Dermis blood vessel endothelial cell (primary cell): ENCODE results near the gene ZNF681. TPM values are rescaled to one million over a fixed set of nuclear protein-coding genes. Genes with fewer than 3 reads are reported as not detected.
"Not testable (repeated sequence)": the region's sequence is repeated elsewhere in the genome, so short reads cannot be mapped to it uniquely, and the experiment has no call there.

Experiments used
- DNase-seq: peaks from one replicate; pipeline ENCODE4 v3.0.0; 2010
- total RNA-seq: library from RNA; depleted of rRNA; stranded (reverse); fragments of >200 nt; gene quantifications from 2 replicates; pipeline ENCODE4 v1.2.3, GENCODE V29; 2014

The ZNF681 gene
- total RNA-seq, 1 donor from 2014 or later, result 1.4 TPM

DNA sequence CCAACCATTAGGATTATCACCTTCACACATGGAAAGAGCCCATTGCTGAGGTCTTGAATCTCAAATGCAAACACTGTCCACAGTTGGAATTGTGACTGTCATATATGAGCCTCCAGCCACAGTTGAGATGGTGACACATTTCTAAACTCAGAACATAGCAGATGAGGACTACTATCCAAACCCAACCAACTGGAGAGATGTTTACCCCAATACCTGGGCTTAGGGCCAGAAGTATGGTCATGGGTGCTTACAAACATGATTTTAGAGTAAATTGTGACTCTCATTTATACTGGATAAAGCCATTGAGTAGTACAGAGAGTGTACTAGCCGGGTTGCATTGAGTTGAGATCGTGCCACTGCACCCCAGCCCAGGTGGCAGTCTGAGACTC lies 14.0 kb upstream of the ZNF681 start:
- DNase-seq, result no peak

DNA sequence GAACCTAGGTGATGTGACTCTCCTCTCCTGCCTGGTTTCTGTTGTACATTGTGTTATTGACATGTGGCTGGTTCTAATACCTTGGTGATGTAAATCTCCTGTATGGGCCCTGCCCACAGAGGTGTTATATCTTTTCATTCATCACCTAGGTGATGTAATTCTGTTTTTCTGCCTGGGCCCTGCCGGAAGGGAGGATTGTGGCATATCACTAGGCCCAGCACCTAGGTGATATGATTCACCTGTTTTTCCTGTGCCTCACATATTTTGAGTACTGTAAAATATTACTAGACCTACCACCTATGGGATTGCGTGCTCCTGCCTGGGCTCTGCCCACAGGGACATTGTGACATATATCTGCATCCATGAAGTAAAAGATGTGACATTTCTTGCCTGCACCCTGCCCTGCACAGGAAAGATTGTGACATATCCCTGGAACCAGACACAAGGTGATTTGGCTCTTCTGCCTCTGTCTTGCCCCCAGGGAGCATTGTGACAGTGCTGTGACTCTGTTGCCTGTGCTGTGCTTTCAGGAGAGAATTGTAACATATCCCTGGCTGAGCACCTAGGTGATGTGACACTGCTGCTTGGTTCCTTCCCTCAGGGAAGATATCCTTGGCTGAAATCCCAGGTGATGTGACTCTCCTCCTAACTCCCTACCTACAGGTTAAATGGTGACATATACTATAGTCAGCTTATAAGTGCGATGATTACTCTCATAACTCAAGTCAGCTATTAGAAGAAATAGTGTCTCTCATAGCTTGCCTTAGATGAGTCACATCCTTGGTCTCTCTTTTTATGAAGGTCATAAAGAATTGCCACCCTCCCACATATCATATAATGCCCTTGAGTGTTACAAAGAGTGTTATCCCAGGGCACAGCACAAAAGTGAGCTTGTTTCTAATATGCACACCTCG lies 13.3 kb upstream of the ZNF681 start:
- no peak for DNase-seq

DNA sequence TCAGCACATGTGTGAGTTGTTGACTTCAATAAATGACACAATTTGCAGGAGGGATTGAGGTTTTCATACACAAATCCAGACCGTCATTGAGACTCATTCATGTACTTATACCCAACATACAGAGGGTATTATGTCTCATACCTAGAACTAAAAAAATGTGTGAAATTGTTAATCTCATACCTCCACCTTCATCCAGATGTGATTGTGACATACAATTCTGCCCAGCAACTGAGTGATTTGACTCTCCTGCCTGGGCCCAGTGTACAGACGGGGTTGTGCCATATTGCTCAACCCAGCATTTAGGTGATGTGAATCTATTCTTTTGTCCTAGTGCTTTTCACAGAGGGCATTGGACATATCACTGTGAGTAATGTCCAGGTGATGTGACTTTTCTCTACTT lies 12.6 kb upstream of the ZNF681 start:
- DNase-seq, result no peak

DNA sequence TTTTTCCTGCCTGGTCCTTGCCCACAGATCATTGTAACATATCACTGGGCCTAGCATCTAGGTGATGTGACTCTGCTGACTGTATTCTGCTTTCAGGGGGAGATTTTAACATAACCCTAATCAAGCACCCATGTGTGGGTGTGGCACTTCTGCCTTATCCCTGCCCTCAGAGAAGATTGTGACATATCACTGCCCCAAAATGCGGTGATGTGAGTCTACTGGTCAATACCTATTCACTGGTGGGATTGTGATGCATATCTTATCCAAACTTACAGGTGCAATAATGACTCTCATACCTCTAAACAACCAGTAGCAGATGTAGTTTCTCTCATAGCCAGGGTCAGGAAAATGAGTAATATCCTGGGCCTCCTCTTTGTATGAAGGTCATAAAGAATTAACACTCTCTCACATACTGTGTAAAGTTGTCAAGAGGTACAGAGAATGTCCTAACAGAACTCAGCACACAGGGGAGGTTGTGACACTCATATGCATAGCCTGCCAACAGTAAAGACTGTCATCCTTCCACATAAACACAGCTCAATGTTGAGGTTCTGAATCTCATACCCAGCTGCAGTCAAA lies 12.1 kb upstream of the ZNF681 start:
- DNase-seq, result no peak

DNA sequence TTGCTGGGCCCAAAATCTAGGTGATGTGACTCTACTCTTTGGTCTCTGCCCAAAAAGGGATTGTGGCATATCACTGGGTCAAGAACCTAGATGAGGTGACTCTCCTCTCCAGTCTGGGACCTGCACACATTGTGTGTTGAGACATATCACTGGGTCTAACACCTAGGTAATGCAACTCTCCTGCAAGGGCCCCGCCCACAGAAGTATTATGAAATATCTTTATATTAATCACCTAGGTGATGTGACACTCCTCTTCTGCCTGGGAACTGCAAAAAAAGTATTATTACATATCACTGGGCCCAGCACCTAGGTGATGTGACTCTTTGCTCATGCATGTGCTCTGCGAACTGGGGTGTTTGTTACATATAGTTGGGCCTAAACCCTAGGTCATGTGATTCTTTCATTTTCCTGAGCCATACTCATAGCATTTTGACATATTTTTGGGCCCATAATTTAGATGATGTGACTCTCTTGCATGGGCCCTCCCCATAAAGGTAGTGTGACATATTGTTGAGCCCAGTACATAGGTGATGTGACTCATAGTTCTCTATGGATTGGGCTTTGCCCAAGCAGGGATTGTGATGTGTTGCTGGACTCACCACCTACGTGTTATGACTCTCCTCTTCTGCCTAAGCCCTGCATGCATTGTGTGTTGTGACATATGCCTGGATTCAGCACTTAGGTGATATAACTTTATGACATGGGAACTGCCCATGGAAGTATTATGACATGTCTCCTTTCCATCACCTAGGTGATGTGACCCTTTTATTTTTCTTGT lies 11.2 kb upstream of the ZNF681 start:
- no peak for DNase-seq

DNA sequence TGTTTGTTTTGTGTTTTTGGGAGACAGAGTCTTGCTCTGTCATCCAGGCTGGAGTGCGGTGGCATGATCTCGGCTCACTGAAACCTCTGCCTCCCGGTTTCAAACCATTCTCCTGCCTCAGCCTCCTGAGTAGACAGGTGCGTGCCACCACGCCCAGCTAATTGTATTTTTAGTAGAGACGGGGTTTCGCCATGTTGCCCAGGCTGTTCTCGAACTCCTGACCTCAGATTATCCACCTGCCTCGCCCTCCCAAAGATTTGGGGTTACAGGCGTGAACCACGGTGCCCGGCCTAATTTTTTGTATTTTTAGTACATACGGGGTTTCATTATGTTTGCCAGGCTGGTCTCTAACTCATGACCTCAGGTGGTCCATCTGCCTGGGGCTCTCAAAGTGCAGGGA lies 8.3 kb upstream of the ZNF681 start:
- DNase-seq, result no peak

DNA sequence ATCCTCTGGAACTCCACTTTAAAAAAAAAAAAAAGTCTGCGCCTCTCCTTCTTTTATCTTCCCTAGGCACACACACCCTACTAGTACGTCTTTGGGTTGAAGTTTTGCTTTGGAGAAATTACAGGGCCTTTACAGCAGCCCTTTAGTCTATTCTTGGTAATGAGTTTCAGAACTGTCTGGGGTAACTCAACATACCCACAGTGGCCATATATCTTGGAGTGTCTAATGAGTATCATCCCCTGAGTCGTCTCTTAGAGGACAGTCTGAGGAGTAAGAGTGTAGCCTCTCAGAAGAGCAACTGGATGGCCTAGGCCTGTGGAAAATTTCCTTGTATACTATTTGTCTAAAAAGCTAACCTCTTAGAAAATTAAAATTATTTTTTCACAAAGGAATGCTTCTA lies 6.1 kb upstream of the ZNF681 start:
- DNase-seq, result no peak

DNA sequence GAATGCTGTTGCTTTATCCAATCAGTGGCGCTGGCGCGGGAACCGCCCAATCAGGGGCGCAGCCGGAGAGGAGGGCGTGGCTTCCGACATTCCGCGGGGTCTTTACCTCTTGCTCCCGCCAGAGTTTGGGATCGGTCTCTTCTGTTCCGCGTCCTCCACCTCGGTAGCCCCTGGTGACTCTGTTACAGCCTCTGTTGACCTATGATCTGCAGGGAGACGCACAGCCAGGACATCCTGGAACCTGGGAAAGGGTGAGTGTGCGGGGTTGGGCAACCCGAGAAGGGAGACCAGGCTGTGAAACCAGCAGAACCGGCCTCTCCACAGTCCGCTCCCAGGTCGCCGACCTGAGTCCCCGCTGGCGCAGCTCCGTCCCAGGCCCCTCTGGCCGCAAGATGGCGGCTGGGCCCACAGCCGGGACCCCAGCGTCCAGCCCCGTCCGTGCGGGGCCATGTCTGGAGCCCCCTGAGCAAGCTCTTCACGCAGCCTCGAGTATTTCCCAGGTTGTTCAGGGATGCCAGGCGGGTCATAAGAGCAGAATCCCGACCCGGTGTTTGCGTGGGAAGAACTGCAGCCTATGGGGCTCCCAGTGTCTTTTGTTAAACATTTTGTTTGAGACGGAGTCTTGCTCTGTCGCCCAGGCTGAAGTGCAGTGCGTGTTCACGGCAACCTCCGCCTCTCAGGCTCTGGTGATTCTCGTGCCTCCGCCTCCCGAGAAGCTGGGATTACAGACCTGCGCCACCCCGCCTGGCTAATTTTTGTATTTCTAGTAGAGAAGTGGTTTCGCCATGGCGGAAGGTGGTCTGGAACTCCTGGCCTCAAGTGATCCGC lies 4.4 kb upstream of the ZNF681 start:
- DNase-seq, result peak; percentile 65

DNA sequence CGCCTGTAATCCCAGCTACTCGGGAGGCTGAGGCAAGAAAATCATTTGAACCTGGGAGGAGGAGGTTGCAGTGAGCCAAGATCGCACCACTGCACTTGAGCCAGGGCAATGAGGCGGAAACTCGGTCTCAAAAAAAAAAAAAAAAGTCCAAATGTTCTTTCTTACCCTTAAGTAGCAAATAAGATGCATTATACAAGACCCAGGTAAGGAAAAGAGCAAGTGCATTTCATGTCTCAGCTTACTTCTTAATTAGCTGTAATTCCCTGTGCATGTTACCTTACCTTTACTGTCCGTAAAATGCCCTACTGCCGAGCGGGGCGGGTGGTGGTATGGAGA lies 3.8 kb upstream of the ZNF681 start:
- no peak for DNase-seq

DNA sequence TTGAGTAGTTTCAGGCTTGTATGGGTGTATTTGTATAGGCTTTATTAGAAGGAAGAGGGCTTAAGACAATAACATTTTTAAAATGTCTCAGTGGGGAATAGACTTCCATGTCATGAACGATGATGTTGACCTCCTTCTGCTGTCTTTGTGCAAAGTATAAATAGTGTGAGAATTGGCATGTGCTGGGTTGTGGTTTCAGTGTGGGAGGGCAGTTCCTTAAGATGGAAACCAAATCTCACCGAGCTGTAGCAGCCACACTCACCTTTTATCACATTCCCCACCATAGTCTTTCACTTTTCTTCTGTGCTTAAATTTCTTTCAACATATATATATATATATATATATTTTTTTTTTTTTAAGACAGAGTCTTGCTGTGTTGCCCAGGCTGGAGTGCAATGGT lies 1.6 kb upstream of the ZNF681 start:
- not testable (repeated sequence) for DNase-seq

DNA sequence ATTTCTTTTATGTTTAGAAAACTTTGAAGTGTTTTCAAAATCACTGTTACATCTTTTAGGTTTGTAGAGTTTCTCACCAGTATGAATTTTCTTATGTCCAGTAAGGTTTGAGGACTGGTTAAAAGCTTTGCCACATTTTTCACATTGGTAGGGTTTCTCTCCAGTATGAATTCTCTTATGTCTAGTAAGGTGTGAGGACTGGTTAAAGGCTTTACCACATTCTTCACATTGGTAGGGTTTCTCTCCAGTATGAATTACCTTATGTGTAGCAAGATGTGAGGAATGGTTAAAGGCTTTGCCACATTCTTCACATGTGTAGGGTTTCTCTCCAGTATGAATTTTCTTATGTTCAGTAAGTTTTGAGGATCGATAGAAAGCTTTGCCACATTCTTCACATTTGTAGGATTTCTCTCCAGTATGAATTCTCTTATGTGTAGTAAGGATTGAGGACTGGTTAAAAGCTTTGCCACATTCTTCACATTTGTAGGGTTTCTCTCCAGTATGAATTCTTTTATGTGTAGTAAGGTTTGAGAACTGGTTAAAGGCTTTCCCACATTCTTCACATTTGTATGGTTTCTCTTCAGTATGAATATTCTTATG lies 15.0 kb downstream of the ZNF681 start:
- not testable (repeated sequence) for DNase-seq

DNA sequence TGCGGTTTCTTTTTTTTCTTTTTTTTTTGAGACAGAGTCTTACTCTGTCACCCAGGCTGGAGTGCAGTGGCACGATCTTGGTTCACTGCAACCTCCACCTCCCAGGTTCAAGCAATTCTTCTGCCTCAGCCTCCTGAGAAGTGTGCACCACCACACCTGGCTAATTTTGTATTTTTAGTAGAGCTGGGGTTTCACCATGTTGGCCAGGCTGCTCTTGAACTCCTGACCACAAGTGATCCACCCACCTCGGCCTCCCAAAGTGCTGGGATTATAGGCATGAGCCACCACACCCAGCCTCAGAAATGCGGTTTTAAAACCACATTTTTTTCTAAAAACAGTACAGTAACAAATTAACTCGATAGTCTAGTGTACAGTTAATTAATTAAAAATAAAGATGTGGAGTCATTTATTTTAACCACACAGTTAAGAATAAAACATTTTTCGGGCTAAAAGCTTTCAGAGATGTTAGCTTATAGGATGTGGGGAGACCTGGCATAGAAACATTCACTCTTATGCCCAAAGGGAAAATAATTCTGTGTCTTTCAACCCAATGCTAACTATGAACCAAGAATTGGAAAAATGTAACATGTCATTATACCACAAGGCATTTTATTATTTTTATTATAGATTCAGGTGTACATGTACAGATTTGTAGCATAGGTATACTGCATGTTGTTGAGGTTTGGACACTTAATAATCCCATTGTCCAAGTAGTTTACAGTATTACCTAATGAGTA lies 27.8 kb downstream of the ZNF681 start:
- DNase-seq, result not testable (repeated sequence)

DNA sequence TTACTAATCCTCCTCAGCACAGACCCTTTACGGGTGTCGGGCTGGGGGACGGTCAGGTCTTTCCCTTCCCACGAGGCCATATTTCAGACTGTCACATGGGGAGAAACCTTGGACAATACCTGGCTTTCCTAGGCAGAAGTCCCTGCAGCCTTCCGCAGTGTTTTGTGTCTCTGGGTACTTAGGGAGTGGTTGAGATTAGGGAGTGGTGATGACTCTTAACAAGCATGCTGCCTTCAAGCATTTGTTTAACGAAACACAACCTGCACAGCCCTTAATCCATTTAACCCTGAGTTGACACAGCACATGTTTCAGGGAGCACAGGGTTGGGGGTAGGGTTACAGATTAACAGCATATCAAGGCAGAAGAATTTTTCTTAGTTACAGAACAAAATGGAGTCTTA lies 34.5 kb downstream of the ZNF681 start:
- not testable (repeated sequence) for DNase-seq

DNA sequence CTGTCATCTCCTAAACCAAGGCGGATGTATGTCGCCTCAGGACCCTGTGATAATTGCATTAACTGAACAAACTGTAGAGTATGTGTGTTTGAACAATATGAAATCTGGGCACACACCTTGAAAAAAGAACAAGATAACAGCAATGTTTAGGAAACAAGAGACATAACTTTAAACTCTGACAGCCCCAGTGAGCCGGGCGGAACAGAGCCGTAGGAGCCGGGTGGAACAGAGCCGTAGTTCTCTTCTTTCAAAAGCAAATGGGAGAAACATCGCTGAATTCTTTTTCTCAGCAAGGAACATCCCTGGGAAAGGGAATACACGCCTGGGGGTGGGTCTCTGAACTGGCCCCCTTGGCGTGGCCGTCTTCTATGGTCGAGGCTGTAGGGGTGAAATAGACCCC lies 39.9 kb downstream of the ZNF681 start:
- DNase-seq, result no peak

DNA sequence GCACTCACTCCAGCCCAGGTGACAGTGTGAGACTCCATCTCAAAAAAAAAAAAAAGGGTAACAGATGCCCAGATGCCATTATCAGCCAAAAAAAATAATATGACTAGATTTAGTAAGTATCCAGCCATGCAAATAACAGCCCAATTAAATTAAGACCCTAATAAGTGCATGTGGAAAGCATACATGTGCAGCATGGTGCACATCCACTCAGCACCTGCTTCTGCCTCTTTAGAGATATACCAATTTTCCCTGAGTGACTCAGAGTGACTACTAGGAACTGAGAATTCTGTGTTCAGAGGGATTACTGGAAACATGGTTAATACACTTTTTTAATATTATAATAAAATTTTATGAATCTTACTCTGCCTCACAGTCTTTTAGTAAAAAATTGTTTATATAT lies 41.9 kb downstream of the ZNF681 start:
- DNase-seq, result no peak

DNA sequence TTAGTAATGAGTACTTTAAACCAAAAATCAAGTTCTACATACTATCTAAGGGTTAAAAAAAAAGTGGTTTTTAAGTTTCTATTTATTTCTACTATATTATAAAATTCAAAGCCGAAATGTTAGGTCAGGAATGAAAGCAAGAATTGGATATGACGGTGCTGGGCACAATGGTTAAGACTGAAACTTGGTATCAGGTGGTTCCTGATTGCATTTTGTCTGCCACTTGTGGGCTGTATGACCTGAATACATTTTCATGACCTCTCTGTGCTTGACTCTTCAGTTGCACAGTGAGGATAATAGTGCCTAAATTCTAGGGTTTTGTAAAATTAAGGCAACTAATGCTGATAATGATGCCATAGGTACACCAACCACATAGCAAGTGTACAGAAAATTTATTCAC lies 49.3 kb downstream of the ZNF681 start:
- no peak for DNase-seq

DNA sequence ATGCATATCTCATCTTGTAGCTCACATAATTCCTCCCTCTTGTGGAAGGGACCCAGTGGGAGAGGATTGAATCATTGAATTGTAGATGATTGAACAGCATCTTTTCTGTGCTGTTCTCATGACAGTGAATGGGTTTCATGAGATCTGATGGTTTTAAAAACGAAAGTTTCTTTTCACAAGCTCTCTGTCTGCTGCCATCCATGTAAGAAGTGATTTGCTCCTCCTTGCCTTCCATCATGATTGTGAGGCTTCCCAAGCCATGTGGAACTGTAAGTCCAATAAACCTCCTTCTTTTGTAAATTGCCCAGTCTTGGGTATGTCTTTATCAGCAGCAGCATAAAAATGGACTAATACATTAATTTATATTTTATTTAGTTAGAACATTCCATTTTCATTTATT lies 52.0 kb downstream of the ZNF681 start:
- no peak for DNase-seq

DNA sequence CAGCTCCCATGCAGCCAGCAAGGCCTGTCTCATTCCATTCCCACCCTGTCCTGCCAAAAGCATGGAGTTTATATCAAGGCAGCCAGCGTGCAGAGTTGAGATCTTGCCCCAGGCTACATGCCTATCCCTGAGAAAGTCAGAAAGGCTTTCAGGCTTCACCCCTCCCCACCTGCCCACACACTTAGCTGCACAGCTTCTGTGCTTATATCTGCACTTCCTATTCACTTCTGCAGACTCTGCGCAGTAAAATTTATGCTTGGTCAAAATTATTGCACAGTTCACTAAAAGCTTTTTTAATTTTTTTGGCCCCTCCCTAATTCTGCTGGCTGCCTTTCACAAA lies 59.2 kb downstream of the ZNF681 start:
- no peak for DNase-seq

DNA sequence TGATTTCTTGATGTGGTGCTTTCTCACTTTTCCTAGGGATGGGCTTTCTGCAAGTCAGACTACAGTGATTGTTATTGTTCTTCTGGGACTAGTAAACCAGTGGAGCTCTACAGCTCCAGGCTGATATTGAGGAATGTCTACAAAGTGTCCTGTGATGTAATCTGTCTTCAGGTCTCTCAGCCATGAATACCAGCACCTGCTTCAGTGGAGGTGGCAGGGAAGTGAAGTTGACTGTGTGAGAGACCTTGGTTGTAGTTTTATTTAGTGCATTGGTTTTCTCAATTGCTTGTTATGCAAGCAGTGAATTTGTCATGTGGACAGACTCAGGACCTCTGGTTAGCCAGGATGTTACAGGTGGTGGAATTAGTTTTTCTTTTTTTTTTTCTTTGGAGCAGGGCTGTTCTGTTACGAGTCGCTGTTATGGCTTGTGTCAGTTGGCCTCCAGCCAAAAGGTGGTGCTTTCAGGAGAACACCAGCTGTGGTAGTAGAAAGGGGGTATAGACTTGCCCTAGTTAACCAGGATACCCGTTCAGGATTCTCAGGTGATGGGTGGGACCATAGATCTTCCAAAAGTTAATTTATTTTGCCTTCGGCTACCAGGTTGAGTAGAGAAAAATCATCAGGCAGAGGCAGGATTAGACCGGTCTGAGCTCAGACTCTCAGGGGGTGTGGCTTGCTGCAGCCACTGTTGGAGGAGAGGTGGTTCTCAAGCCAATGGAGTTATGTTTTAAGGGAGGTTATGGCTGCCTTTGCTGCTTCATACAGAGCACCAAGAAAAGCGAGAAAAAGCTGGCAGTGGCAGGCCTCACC lies 59.8 kb downstream of the ZNF681 start:
- DNase-seq, result no peak

DNA sequence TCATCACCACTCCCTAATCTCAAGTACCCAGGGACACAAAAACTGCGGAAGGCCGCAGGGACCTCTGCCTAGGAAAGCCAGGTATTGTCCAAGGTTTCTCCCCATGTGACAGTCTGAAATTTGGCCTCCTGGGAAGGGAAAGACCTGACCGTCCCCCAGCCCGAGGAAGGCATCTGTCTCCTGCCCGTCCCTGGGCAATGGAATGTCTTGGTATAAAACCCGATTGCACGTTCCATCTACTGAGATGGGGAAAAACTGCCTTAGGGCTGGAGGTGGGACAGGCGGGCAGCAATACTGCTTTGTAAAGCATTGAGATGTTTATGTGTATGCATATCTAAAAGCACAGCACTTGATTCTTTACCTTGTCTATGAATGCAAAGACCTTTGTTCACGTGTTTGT lies 65.8 kb downstream of the ZNF681 start:
- DNase-seq, result not testable (repeated sequence)
